Germinal center (tissue), 1 donor: ENCODE results near the gene FILIP1.

Source experiments
- DNase-seq: peaks from one replicate; pipeline ENCODE4 v3.0.0; 2012; ENCODE audit warnings: mixed read lengths, low spot score

The FILIP1 gene

DNA sequence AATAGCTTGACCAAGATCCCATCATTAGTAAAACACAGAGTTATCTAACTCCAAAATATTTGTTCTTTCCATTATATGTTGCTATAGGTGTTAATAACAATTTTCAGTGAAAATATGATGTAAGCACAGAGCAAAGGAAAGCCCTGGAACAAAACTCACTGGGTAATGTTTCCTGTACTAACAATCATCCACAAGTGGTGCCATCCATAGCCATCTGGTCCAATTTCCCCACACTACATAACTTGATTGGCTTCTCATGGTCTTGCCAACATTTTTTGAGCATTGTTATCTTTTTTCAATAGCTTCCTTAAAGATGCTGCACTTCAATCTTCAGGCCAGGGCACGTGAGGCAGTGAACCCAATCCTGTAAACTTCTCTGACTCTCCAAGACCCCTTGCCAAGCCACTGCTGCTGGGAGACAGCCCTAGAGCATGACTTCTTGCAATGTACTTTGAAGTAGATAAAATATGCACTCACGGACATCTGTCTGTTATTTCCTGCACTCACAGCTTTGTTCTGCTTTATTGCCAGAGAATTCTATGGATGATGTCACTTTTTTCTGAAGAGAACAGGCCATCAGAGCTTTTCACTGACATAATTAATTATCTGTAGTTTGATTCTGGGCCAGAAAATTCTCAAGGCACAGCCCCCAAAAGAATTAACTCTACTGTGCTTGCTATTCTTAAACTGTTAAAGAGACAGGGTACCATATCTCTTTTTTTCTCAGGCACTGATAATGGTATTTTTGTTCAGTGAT lies 111.5 kb downstream of the FILIP1 start:
- DNase-seq: no peak

DNA sequence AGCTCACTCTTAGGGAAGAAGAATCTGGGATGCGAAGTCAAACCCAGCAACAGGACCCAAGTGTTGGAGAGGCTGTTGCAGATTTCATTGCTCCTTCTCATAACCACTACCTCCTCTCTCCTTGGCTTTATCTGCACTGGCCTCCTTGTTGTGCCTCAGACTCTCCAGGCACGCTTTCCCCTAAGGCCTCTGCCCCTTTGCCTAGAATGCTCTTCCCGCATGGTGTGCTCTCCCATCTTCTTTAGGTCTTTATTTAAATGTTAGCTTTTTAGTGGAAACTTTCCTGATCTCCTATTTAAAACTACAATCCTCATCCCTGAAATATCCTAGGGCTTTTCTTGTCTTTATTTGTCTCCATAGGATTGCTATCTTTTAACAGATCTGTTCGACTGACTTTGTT lies 114.1 kb downstream of the FILIP1 start:
- no peak for DNase-seq

DNA sequence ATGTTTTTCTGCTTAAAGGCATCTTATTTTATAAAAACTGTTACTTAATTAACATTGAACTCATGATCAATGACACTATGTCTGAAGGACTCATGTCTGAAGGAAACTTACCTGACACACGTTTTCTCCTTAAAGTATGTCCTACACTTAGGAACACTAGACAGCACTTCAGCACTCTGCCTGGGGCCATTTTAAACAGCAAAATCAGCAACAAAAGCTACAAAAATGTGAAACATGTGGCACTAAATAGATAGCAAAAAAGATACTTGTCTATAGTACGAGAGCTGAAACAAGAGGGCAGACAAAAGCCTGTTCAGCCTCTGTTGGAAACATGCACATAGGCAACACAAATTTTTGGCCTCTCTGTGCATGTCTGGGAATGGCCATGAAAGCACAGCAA lies 115.5 kb downstream of the FILIP1 start:
- no peak for DNase-seq

DNA sequence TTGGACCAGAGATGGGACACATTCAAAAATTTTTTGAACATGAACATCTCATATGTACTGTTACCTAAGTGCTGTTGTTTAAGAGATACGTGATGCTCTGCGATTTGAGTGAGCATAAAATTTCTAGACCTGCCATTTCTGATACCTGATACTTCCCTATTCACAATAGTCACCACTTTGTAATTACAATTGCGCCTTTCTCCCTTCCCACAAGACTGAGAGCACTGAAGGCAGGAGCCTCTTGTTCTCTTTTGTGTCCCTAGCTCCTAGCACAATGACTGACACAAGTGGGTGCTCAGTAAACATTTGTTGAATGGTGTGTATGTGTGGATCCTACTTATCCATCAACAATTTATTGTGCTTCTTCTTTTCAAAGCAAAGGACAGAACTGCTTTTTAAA lies 116.2 kb downstream of the FILIP1 start:
- no peak for DNase-seq

DNA sequence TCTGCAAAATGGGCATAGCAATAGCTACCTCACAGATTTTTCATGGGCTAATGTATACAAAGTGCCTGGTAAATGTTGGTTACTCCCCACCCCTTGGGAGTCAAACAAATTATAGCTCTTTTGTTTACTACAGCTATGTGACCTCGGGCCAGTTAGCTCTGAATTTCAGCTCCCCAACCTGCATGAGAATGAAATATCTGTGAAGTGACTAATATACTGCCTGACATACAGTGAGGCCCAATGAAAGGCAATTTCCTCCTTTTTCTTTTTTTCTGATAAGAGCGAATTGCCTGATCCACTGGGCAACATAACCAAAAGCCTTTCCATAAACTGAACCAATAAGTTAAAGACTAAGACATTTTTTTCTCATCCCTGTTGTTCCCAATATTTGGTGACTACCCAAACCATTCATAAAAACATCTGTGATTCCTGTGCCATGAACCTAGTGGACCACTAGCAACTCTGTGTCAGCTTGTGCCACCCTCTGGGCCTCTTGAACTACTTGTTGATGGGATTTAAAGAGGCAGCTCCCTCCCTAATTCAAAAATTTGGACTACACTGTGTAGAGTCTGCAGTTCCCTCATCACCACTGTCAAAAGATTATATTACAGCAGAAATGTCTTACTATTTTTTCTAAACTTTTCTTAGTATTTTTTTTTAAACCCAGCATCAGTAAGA lies 117.1 kb downstream of the FILIP1 start:
- DNase-seq: no peak

DNA sequence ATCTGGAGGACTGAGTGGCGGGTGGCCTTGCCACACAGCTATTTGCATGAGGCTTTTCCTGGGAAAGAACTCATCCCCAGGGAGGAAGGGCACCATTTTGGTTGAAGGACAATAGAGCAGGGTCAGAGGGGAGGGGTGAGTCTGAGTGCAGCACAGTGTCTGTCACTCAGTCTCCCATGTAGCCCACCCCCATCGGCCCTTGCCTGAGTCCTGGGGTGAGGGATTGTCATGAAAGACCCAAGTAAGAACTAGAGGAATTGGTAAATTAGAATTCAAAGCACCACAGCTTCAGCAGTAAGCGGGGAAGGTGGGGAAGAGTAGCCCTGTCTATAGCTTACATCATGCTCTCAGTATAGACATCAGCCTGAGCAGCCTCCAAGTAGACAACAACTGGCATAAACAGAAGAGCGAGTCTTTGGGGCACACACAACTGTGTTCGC lies 118.6 kb downstream of the FILIP1 start:
- no peak for DNase-seq

DNA sequence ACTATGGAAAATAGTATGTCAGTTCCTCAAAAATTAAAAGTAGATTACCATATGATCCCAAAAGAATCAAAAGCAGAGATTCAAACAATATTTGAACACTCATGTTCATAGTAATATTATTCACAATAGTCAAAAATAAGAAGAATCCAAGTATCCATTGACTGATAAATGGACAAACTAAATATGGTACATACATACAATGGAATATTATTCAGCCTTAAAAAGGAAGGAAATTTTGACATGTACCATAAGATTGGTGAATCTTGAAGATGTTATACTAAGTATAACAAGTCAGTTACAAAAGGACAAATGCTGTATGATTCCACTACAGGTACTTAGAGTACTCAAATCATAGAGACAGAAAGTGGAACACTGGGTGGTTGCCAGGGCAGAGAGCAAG lies 120.7 kb downstream of the FILIP1 start:
- DNase-seq: no peak

DNA sequence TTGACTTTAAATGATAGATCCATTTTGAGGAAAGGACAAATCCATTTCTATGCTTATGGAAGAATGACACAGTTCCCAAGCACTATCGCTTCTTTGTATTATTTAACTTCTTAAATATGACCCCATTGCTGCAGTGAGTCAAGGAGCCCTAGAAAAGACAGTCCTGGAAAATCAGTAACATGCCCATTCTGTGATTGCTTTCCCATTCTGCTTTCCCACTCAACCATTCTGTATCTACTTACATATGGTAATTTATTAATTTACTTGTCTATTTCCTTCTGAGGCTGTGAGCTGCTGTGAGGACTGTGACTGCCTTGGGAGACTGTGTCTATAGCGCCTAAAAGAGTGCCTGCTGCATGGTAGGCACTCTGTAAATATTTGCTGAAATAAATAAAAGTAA lies 123.6 kb downstream of the FILIP1 start:
- no peak for DNase-seq

DNA sequence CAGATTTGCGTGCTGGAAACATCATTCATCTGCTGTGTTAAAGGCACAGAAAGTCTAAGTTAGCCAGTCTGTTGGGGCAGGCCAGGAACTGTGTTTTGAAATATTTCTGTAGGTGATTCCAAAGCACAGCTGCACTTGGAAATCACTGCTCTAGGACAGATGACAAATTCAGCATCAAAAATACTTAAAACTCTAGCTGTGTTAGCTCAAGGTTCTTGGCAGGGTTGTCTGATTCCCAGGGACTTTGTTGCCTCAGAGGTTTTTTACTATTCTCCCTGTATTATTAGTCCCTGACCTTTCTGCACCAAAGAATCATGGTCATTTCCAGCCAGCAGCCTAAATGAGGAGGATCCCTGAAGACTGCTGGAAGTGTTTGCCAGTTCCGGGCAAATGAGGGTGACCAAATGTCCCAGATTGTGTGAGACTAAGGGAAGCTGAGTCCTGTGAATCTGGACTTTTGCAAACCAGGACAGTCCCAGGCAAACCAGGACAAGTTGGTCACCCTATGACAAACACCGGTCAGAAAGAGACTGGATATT lies 124.7 kb downstream of the FILIP1 start:
- no peak for DNase-seq

DNA sequence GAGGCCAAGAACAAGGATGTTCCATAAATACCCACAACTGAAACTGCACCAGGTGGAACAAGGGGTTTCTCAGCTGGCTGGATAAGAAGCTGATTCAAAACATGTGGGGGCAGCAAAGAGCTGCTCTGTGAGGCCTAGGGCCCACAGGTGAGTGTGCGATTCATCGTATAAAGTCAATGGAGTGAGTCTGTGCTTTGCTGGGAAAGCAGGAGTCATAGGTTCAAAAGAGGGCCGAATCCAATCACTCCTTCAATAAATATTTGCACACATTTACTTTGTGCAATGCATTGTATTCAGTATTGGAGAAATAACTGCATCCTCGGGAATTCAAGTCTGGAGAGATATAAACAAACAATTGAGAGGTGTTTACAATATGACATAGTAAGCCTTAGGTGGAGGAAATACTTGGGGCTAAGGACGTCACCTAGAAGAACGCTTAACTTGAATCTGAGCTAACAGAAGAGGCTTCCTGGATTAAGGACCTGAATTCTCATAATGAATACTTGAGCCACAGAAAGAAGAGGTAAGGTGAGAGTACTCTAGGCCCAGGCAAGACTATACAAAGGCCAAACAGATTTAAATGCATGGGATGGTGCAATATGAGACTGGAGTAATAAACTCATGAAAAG lies 125.3 kb downstream of the FILIP1 start:
- DNase-seq: no peak

DNA sequence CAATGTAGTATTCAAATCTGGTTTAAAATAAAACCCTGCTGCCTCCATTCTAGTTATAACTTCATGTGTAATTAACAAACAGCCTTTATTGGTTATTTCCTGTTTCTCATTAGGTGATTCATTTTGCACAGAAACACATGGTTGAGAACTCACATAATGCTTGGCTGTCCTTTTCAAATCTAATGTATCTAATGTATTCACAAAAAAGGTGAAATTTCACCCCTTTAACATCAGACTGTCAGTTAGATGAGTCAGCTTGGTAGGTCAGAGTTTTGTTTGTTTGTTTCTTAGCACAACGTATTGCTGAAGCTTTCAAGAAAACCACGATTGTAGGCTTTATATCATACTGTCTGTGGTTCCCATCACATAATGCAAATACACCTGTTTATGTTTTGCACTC lies 130.3 kb downstream of the FILIP1 start:
- no peak for DNase-seq

DNA sequence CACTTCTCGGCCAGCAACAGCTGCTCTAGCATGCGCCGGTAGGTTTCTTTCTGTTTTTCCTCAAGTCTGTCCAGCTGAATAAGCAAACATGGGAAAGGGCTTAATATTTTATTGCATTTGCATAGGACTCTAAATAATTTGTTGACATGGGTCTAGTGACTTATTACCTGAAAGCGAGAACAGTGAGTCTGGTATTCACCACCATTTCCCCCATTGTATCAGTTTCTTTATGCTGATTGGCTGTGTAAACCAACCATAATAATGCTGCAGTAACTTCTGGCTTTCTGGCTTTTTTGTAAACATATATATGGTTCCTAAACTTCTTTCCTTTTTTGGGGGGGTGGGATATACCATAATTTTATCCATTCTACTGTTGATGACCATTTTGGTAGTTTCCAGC lies 140.0 kb downstream of the FILIP1 start:
- DNase-seq: no peak

DNA sequence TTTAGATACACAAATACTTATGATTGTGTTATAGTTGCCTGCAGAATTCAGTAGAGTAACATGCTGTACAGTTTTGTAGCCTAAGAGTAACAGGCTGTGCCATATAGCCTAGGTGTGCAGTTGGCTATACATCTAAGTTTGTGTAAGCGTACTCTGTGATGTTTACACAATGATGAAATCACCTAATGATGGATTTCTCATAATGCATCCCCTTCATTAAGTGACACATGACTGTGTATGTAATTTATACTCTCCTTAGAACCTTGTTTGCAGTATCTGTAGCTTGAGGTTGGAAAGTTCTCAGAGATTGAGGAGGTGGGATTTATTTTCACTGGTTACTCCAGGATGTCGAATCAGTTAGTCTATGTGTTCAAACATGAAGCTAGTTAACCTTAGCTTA lies 142.0 kb downstream of the FILIP1 start:
- no peak for DNase-seq

DNA sequence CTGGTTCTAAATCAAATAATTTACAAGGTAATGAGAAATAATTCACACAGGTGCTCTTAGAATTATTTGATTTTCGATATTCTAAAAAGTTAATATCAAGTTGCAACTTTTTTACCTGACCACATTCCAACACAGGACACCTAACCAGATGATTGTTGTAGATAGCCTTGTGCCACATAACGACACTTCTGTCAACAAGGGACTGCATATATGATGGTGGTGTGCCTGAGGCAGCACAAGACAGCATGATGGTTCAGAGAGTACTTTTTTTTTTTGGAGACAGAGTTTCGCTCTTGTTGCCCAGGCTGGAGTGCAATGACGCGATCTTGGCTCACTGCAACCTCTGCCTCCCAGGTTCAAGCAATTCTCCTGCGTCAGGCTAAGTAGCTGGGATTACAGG lies 142.8 kb downstream of the FILIP1 start:
- no peak for DNase-seq

DNA sequence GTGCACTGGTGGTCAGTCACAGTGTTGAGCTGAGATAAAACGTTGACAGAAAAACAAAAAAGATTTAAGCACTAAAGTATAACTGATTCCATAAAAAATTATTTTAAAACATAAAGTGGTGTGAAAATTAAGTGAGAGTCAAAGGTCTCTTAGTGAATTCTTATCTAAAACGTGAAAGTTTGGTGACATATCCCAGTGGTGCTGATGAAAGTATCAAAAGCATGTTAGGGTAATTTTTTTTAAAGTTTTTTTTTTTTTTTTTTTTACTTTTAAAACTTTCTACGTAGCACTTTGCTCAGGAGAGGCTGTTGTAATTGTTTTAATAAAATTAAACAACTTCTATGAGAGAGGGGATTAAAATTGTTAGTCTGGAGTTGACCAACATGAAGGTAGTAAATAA lies 143.4 kb downstream of the FILIP1 start:
- no peak for DNase-seq

DNA sequence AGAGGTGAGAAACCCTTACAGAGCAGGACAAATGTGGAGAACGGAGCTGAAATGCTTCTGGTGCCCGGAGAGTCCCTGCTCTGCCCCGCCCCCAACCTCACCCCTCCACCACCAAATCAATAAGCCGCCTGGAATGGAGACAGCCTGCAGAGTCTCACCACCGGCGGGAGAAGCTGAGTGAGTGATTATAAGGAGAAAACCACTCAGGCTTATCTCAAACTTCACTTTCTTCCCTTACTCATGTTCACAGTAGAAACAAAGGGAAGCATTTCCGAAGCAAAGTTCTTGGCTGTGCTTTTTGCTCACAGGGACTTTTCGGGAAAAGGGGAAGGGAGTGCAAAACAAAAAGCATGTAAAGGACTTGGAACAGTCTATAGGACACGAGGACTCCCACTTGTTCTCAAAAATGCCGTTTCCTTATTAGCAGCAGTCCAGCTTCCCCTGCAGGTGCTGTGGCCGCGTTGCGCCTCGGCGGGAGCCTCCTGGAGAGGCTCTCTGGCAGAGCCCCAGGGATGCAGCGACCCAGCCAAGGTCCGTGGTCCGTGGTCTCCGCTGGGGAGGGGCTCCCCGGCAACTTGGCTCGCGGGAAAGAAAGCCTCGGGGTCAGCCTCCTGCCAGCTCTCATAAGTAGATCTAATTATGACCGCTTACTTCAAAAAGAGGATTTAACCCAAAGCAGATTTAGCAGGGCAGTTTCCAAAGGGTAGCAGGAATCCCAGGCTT lies 144.2 kb downstream of the FILIP1 start:
- DNase-seq: no peak

DNA sequence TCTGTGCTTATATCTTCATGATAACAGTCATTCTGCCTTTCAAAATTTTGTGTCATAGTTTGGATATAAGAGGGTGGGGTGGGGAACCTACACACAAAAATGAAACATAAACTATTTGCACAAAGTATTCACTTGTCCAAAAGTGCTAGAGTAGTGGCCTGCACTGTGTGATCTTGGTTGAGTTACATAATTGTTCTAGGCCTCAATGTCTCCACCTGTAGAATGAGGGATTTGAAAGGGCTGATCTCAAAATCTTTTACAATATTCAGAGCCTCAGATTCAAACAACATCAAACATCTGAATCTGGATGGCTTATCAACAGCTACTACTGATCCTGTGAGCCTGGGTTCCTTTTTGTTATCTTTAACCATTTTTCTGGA lies 144.7 kb downstream of the FILIP1 start:
- no peak for DNase-seq

DNA sequence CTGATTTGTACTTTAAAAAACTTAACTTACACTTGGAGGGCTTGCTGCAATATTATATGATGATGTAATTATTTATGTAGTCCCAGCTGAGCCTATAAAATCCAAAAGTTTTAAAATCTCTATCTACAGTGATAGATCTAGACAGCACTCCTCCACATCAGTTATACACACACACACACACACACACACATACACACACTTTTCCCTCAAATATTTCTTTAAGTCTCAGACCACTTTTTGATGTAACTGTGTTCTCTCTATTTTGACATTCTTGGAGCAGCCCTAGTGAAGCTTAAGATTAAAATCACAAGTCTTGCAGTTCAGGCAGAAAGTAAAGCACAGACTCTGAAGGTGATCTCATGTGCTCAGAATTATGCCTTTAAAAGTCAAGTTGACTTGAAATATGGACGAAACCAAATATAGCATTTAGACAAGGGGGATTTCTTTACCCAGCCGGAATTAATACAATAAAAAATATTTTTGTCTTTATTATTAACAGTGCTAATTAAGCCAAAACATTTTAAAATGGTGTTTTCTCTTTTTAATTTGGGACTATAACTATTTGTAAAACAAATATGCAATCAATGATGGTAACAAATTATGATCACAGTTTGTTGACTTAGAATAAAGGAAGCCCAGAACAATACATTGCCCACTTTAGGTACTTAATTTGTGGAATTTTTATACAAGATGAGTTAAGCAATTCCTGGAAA lies 145.5 kb downstream of the FILIP1 start:
- DNase-seq: no peak

DNA sequence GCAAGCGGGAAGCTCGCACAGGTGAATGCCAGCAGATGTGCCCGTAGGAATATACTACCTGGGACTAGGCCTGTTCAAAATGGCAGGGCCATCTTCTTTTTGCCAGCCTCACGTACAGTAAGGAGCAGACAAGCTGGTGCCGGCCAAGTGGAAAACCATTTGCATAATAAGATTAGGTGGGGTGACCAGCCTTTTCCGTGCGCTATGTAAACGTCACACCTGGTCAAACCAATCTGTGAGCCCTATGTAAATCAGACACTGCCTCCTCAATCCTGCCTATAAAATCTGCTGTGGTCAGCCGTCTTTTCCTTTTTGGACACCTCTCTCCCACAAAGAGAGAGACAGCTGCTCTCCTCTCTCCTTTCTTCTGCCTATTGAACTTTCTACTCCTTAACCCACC lies 148.2 kb downstream of the FILIP1 start:
- DNase-seq: no peak

DNA sequence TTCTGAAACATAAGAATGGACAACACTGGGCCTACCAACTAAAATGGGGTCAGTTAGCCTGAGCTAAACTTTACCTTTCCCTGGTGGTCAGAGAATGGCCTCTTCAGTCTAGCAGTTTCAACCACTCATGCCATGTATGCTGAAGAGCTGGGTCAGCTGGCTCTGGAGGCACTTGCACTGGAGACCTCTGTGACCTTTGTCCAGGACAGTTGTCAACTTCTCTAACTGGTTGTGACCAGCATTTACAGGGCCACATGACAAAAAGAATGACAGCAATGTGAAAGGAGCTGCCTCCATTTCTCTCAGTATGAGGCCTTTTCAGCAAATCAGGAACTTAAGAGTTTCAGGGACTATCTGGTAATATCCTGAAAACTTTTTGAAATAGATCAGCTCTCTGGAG lies 149.1 kb downstream of the FILIP1 start:
- no peak for DNase-seq

DNA sequence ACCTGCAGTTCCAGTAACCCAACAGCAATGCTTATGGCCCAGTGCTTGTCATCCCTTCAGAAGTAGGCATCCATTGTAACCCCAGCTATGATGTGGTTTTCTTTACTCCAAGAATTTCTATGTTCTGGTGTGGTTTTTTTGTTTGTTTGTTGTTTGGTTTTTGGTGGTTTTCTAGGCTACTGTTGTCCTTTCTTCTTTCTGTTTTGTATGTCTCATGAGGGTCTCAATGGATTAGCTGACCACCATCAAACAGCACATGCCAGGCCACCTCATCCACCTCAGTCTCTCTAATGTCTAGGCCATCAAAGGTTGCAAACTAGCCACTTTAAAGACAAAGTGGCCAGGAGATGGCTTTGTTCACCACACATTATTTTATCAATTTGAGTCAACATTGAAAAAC lies 149.6 kb downstream of the FILIP1 start:
- no peak for DNase-seq
